Neural cell (in vitro differentiated cells): ENCODE measurements around the gene BZW2. TPM values are rescaled to one million over a fixed set of nuclear protein-coding genes. Genes with fewer than 3 reads are reported as not detected.

ENCODE experiments used
- H2AFZ ChIP-seq: fragments of 200-600, 300-800 bp; sonication (generic), shearing (Covaris generic); 2 replicates; pipeline ENCODE4 v1.6.0; 2014; ENCODE audit warnings: low read depth, mild to moderate bottlenecking, antibody characterized with exemption, low read length, moderate library complexity
- H3F3A ChIP-seq: fragments of 200-600 bp; shearing (Covaris generic); 2 replicates; pipeline ENCODE4 v1.6.1; 2016; ENCODE audit warnings: mild to moderate bottlenecking, moderate library complexity, mixed read lengths, antibody characterized with exemption, low read length; ENCODE audit not compliant: insufficient read depth, poor library complexity, severe bottlenecking
- H3K27ac ChIP-seq: fragments of 200-600, 300-800 bp; sonication (generic), shearing (Covaris generic); 2 replicates; pipeline ENCODE4 v1.5.1; 2014; ENCODE audit warnings: mild to moderate bottlenecking, low read length, moderate library complexity
- H3K27me3 ChIP-seq: fragments of 300-800, 200-600 bp; sonication (generic), shearing (Covaris generic); 2 replicates; pipeline ENCODE4 v1.6.0; 2014; ENCODE audit warnings: mild to moderate bottlenecking, low read depth, low read length, moderate library complexity; ENCODE audit not compliant: insufficient read depth
- H3K36me3 ChIP-seq: fragments of 300-800, 200-600 bp; sonication (generic), shearing (Covaris generic); 2 replicates; pipeline ENCODE4 v1.5.1; 2014; ENCODE audit warnings: mild to moderate bottlenecking, antibody characterized with exemption, low read length, moderate library complexity; ENCODE audit not compliant: insufficient read depth
- H3K4me2 ChIP-seq: fragments of 300-800, 200-600 bp; sonication (generic), shearing (Covaris generic); 2 replicates; pipeline ENCODE4 v1.6.0; 2014; ENCODE audit warnings: mild to moderate bottlenecking, low read length
- H3K4me3 ChIP-seq: fragments of 300-800, 200-600 bp; sonication (generic), shearing (Covaris generic); 2 replicates; pipeline ENCODE4 v1.5.1; 2014; ENCODE audit warnings: mild to moderate bottlenecking, low read length, moderate library complexity
- H3K79me2 ChIP-seq: fragments of 200-600 bp; shearing (Covaris generic); replicated peaks from 2 replicates; pipeline ENCODE4 v1.6.0; 2014; ENCODE audit warnings: mild to moderate bottlenecking, low read length, moderate library complexity; ENCODE audit not compliant: insufficient read depth
- H3K9ac ChIP-seq: fragments of 300-800, 200-600 bp; sonication (generic), shearing (Covaris generic); 2 replicates; pipeline ENCODE4 v1.6.1; 2016; ENCODE audit warnings: mild to moderate bottlenecking, low read length, mixed read lengths
- H3K9me2 ChIP-seq: fragments of 200-600 bp; shearing (Covaris generic); 2 replicates; pipeline ENCODE4 v1.6.1; 2016; ENCODE audit warnings: mild to moderate bottlenecking, low read length, mixed read lengths; ENCODE audit not compliant: insufficient read depth
- H3K9me3 ChIP-seq: fragments of 200-600, 300-800 bp; sonication (generic), shearing (Covaris generic); 2 replicates; pipeline ENCODE4 v1.6.1; 2016; ENCODE audit warnings: mild to moderate bottlenecking, mixed run types, low read length, moderate library complexity, mixed read lengths
- H4K20me1 ChIP-seq: fragments of 200-600 bp; shearing (Covaris generic); 2 replicates; pipeline ENCODE4 v1.6.1; 2016; ENCODE audit warnings: mild to moderate bottlenecking, mixed run types; ENCODE audit not compliant: insufficient read depth
- EP300 ChIP-seq: fragments of 450-650 bp; conservative IDR thresholded peaks from 2 replicates; pipeline ENCODE4 v1.6.1; 2014; ENCODE audit warnings: antibody characterized with exemption, mild to moderate bottlenecking, moderate library complexity; ENCODE audit not compliant: poor library complexity, severe bottlenecking
- EZH2 ChIP-seq: fragments of 200-600, 300-800 bp; shearing (Covaris generic), sonication (generic); IDR thresholded peaks from 2 replicates; pipeline ENCODE4 v1.6.1; 2014; ENCODE audit warnings: antibody characterized with exemption, low read length, borderline replicate concordance, mild to moderate bottlenecking; ENCODE audit not compliant: insufficient read depth, poor library complexity, severe bottlenecking
- MXI1 ChIP-seq: fragments of 450-650 bp; conservative IDR thresholded peaks from 2 replicates; pipeline ENCODE4 v1.6.1; 2014; ENCODE audit warnings: antibody characterized with exemption, mild to moderate bottlenecking; ENCODE audit not compliant: poor library complexity, severe bottlenecking
- POLR2AphosphoS5 ChIP-seq: IDR thresholded peaks from 2 replicates; pipeline ENCODE4 v1.6.1; 2012
- RAD21 ChIP-seq: fragments of 450-650 bp; conservative IDR thresholded peaks from 2 replicates; pipeline ENCODE4 v1.6.1; 2014; ENCODE audit warnings: antibody characterized with exemption, mild to moderate bottlenecking, moderate library complexity
- SMC3 ChIP-seq: fragments of 450-650 bp; conservative IDR thresholded peaks from 2 replicates; pipeline ENCODE4 v1.6.1; 2014; ENCODE audit warnings: antibody characterized with exemption, mild to moderate bottlenecking, moderate library complexity; ENCODE audit not compliant: poor library complexity
- TAF1 ChIP-seq: IDR thresholded peaks from 2 replicates; pipeline ENCODE4 v1.6.1; 2012; ENCODE audit warnings: low read depth
- polyA plus RNA-seq: library from polyadenylated mRNA; depleted of rRNA; stranded (reverse); fragments of >200 nt; gene quantifications from 2 replicates; pipeline ENCODE4 v1.2.3, GENCODE V29; 2014
- TF ChIP-seq, protein P1 (sequence below): IDR thresholded peaks from 2 replicates; pipeline ENCODE4 v1.6.1; 2012; ENCODE audit warnings: borderline replicate concordance
- TF ChIP-seq, protein P2 (sequence below): fragments of 450-650 bp; IDR thresholded peaks from 2 replicates; pipeline ENCODE4 v1.5.1; 2014; ENCODE audit warnings: antibody characterized with exemption, mild to moderate bottlenecking, moderate library complexity; ENCODE audit not compliant: poor library complexity, severe bottlenecking

The BZW2 gene
- polyA plus RNA-seq, 1 donor from 2014 or later, result 203 TPM

DNA sequence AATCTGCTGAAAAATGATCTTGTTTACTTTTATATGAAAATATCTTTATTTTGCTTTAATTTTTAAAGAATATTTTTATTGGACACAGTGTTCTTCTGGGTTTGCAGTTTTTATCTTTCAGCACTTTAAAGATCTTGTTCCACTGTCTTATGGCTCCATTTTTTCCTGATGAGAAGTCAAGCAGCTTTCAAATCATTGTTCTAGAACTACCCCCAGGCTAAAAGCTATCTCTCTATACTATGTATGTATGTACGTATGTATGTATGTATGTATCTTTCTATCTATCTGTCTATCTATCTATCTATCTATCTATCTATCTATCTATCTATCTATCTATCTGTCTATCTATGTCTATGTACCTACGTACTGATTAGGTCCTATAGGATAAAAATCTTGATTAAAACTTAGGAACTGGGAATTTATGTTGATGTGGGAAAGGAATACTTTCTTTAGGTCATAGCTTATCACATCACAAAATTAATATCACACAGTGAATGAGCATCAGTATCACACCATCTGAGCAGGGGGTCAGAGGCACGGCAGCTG is 72.2 kb downstream of the BZW2 start:
- H3K9me2 ChIP-seq, result no peaks in the 10 kb centered on the region

GRCh38 chr7:16719699-16720098 is 73.7 kb downstream of the BZW2 start:
- Histone ChIP-seq H3K36me3 (no peaks in the 10 kb centered on the region), H3K9me2 (no peaks in the 10 kb centered on the region), H3K4me3 (no peak overlapping the region), H3K79me2 (no peaks in the 10 kb centered on the region), H2AFZ (no peak overlapping the region), H3K27ac (no peak overlapping the region), H3K9me3 (no peaks in the 10 kb centered on the region), H3F3A (no peaks in the 10 kb centered on the region), H3K27me3 (no peaks in the 10 kb centered on the region), H3K4me2 (no peak overlapping the region), H4K20me1 (no peaks in the 10 kb centered on the region), H3K9ac (no peak overlapping the region)
- no peak for TF ChIP-seq MXI1
- TF ChIP-seq RAD21, result no peak
- TF ChIP-seq EZH2, result no peak
- TF ChIP-seq, protein P1, sequence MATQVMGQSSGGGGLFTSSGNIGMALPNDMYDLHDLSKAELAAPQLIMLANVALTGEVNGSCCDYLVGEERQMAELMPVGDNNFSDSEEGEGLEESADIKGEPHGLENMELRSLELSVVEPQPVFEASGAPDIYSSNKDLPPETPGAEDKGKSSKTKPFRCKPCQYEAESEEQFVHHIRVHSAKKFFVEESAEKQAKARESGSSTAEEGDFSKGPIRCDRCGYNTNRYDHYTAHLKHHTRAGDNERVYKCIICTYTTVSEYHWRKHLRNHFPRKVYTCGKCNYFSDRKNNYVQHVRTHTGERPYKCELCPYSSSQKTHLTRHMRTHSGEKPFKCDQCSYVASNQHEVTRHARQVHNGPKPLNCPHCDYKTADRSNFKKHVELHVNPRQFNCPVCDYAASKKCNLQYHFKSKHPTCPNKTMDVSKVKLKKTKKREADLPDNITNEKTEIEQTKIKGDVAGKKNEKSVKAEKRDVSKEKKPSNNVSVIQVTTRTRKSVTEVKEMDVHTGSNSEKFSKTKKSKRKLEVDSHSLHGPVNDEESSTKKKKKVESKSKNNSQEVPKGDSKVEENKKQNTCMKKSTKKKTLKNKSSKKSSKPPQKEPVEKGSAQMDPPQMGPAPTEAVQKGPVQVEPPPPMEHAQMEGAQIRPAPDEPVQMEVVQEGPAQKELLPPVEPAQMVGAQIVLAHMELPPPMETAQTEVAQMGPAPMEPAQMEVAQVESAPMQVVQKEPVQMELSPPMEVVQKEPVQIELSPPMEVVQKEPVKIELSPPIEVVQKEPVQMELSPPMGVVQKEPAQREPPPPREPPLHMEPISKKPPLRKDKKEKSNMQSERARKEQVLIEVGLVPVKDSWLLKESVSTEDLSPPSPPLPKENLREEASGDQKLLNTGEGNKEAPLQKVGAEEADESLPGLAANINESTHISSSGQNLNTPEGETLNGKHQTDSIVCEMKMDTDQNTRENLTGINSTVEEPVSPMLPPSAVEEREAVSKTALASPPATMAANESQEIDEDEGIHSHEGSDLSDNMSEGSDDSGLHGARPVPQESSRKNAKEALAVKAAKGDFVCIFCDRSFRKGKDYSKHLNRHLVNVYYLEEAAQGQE, result no peak
- TF ChIP-seq TAF1, result no peak
- TF ChIP-seq EP300, result no peak
- no peak for TF ChIP-seq SMC3
- TF ChIP-seq POLR2AphosphoS5, result no peak
- TF ChIP-seq, protein P2, sequence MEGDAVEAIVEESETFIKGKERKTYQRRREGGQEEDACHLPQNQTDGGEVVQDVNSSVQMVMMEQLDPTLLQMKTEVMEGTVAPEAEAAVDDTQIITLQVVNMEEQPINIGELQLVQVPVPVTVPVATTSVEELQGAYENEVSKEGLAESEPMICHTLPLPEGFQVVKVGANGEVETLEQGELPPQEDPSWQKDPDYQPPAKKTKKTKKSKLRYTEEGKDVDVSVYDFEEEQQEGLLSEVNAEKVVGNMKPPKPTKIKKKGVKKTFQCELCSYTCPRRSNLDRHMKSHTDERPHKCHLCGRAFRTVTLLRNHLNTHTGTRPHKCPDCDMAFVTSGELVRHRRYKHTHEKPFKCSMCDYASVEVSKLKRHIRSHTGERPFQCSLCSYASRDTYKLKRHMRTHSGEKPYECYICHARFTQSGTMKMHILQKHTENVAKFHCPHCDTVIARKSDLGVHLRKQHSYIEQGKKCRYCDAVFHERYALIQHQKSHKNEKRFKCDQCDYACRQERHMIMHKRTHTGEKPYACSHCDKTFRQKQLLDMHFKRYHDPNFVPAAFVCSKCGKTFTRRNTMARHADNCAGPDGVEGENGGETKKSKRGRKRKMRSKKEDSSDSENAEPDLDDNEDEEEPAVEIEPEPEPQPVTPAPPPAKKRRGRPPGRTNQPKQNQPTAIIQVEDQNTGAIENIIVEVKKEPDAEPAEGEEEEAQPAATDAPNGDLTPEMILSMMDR, result no peak

More for the DNA sequence above, 72.2 kb downstream of the BZW2 start:
- no peak overlapping the region for H3K27ac ChIP-seq
- no peak overlapping the region for H2AFZ ChIP-seq
- no peaks in the 10 kb centered on the region for H3K79me2 ChIP-seq
- H3K4me3 ChIP-seq, result no peak overlapping the region
- TF ChIP-seq MXI1 (no peak), TAF1 (no peak), RAD21 (no peak), EZH2 (no peak), EP300 (no peak), SMC3 (no peak), POLR2AphosphoS5 (no peak)
- TF ChIP-seq, protein P1, result no peak
- TF ChIP-seq, protein P2, result no peak
- H3K4me2 ChIP-seq, result no peak overlapping the region
- H3K9ac ChIP-seq, result no peak overlapping the region
- H3K36me3 ChIP-seq, result no peaks in the 10 kb centered on the region
- no peaks in the 10 kb centered on the region for H3F3A ChIP-seq
- no peaks in the 10 kb centered on the region for H3K9me3 ChIP-seq
- no peaks in the 10 kb centered on the region for H3K27me3 ChIP-seq
- no peaks in the 10 kb centered on the region for H4K20me1 ChIP-seq
